ENCODE results near the gene ELP2.

Gene ELP2

GRCh38 chr18:36179562-36180355, 50.1 kb downstream of the ELP2 start:
- Histone ChIP-seq H3K27ac (ENCODE audit: insufficient read depth in 1 of 2, low read depth in 1 of 2, low read length in 2 of 2, poor library complexity in 1 of 2, severe bottlenecking in 2 of 2) (peak overlapping the region in 1 of 2 experiments; percentile 44), H3K4me1 (ENCODE audit: control extremely low read depth in 1 of 4, control insufficient read depth in 4 of 4, insufficient read depth in 4 of 4, low read length in 3 of 4) (peaks cover 0 to 21% (median 12%) of the 10 kb centered on the region in 4 experiments), H3K4me3 (ENCODE audit: control insufficient read depth in 1 of 7, extremely low read depth in 1 of 7, insufficient read depth in 4 of 7, low read depth in 2 of 7, low read length in 6 of 7) (peak overlapping the region in 1 of 7 experiments; percentile 24), H3K36me3 (ENCODE audit: control insufficient read depth in 4 of 4, insufficient read depth in 4 of 4, low read length in 3 of 4) (peaks cover 17 to 28% (median 22%) of the 10 kb centered on the region in 4 experiments), H3K9me3 (ENCODE audit: control extremely low read depth in 1 of 5, control insufficient read depth in 4 of 5, insufficient read depth in 2 of 5, low read depth in 1 of 5, low read length in 4 of 5) (no peaks in the 10 kb centered on the region), H3K27me3 (replicated peaks in 2 of 5; ENCODE audit: control insufficient read depth in 4 of 5, insufficient read depth in 5 of 5, low read length in 4 of 5) (no peaks in the 10 kb centered on the region)
- DNase-seq, result peak; percentile 61 to 73 (median 69)
- 22% methylated on average over 6 of the region's 7 CpGs for WGBS (ENCODE audit: insufficient coverage)
- ChIA-PET CTCF (interaction anchor here (0.8 kb wide), 1 partner anchor 9 kb away, joined by 3 read pairs; no protein-coding TSS in a partner anchor), POLR2A (no interaction called here)

GRCh38 chr18:36181441-36181840, 51.7 kb downstream of the ELP2 start:
- no peak for DNase-seq
- CTCF ChIA-PET, result no interaction called here
- WGBS (ENCODE audit: insufficient coverage), result 94% methylated on average over 6 of the region's 6 CpGs
- peaks cover 0 to 24% (median 15%) of the 10 kb centered on the region in 4 experiments for H3K4me1 ChIP-seq (ENCODE audit: control extremely low read depth in 1 of 4, control insufficient read depth in 4 of 4, insufficient read depth in 4 of 4, low read length in 3 of 4)
- no peak overlapping the region for H3K4me3 ChIP-seq (ENCODE audit: control insufficient read depth in 1 of 7, extremely low read depth in 1 of 7, insufficient read depth in 4 of 7, low read depth in 2 of 7, low read length in 6 of 7)
- peaks cover 6 to 14% (median 9%) of the 10 kb centered on the region in 4 experiments for H3K36me3 ChIP-seq (ENCODE audit: control insufficient read depth in 4 of 4, insufficient read depth in 4 of 4, low read length in 3 of 4)
- peaks cover 0 to 11% (median 0%) of the 10 kb centered on the region in 5 experiments for H3K27me3 ChIP-seq (replicated peaks in 2 of 5; ENCODE audit: control insufficient read depth in 4 of 5, insufficient read depth in 5 of 5, low read length in 4 of 5)
- H3K9me3 ChIP-seq (ENCODE audit: control extremely low read depth in 1 of 5, control insufficient read depth in 4 of 5, insufficient read depth in 2 of 5, low read depth in 1 of 5, low read length in 4 of 5), result no peaks in the 10 kb centered on the region
- H3K27ac ChIP-seq (ENCODE audit: insufficient read depth in 1 of 2, low read depth in 1 of 2, low read length in 2 of 2, poor library complexity in 1 of 2, severe bottlenecking in 2 of 2), result no peak overlapping the region
- POLR2A ChIA-PET, result no interaction called here

GRCh38 chr18:36181898-36182506, 52.3 kb downstream of the ELP2 start:
- Histone ChIP-seq H3K36me3 (ENCODE audit: control insufficient read depth in 4 of 4, insufficient read depth in 4 of 4, low read length in 3 of 4) (peaks cover 3 to 8% (median 5%) of the 10 kb centered on the region in 4 experiments), H3K9me3 (ENCODE audit: control extremely low read depth in 1 of 5, control insufficient read depth in 4 of 5, insufficient read depth in 2 of 5, low read depth in 1 of 5, low read length in 4 of 5) (no peaks in the 10 kb centered on the region), H3K27me3 (replicated peaks in 2 of 5; ENCODE audit: control insufficient read depth in 4 of 5, insufficient read depth in 5 of 5, low read length in 4 of 5) (peaks cover 0 to 13% (median 2%) of the 10 kb centered on the region in 5 experiments), H3K4me3 (ENCODE audit: control insufficient read depth in 1 of 7, extremely low read depth in 1 of 7, insufficient read depth in 4 of 7, low read depth in 2 of 7, low read length in 6 of 7) (no peak overlapping the region), H3K4me1 (ENCODE audit: control extremely low read depth in 1 of 4, control insufficient read depth in 4 of 4, insufficient read depth in 4 of 4, low read length in 3 of 4) (peaks cover 0 to 30% (median 21%) of the 10 kb centered on the region in 4 experiments), H3K27ac (ENCODE audit: insufficient read depth in 1 of 2, low read depth in 1 of 2, low read length in 2 of 2, poor library complexity in 1 of 2, severe bottlenecking in 2 of 2) (no peak overlapping the region)
- DNase-seq, result no peak
- 93% methylated on average over 3 of the region's 3 CpGs for WGBS (ENCODE audit: insufficient coverage)
- POLR2A ChIA-PET, result no interaction called here
- CTCF ChIA-PET, result no interaction called here

DNA sequence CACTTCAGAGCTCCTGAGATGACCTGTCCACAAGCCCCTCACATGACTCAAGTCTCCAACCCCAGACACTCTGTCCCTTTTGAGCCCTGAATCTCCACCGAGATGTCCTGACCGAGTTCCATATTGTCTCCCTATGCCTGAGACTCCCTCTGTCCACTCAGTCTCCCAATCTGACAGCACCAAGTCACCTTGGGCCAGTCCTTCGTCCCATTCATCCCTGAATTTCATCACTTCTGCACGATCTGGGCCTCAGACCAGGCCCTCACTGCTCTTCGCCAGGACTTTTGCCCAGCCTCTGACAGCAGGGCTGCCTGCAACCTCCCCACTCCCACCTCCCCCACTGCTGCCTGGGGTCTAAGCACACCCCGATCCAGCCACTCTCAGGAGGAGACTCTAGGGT, 53.3 kb downstream of the ELP2 start:
- CTCF ChIA-PET, result no interaction called here
- Histone ChIP-seq H3K36me3 (ENCODE audit: control insufficient read depth in 4 of 4, insufficient read depth in 4 of 4, low read length in 3 of 4) (peaks cover 0 to 1% (median 0%) of the 10 kb centered on the region in 4 experiments), H3K27ac (ENCODE audit: insufficient read depth in 1 of 2, low read depth in 1 of 2, low read length in 2 of 2, poor library complexity in 1 of 2, severe bottlenecking in 2 of 2) (no peak overlapping the region), H3K9me3 (ENCODE audit: control extremely low read depth in 1 of 5, control insufficient read depth in 4 of 5, insufficient read depth in 2 of 5, low read depth in 1 of 5, low read length in 4 of 5) (no peaks in the 10 kb centered on the region), H3K27me3 (replicated peaks in 2 of 5; ENCODE audit: control insufficient read depth in 4 of 5, insufficient read depth in 5 of 5, low read length in 4 of 5) (peaks cover 0 to 23% (median 6%) of the 10 kb centered on the region in 5 experiments), H3K4me3 (ENCODE audit: control insufficient read depth in 1 of 7, extremely low read depth in 1 of 7, insufficient read depth in 4 of 7, low read depth in 2 of 7, low read length in 6 of 7) (no peak overlapping the region), H3K4me1 (ENCODE audit: control extremely low read depth in 1 of 4, control insufficient read depth in 4 of 4, insufficient read depth in 4 of 4, low read length in 3 of 4) (peaks cover 0 to 40% (median 30%) of the 10 kb centered on the region in 4 experiments)
- POLR2A ChIA-PET, result no interaction called here
- 100% methylated on average over 6 of the region's 6 CpGs for WGBS (ENCODE audit: insufficient coverage)
- DNase-seq, result no peak

- no peaks in the 10 kb centered on the region for H3K9me3 ChIP-seq (ENCODE audit: control extremely low read depth in 1 of 5, control insufficient read depth in 4 of 5, insufficient read depth in 2 of 5, low read depth in 1 of 5, low read length in 4 of 5)
- H3K36me3 ChIP-seq (ENCODE audit: control insufficient read depth in 4 of 4, insufficient read depth in 4 of 4, low read length in 3 of 4), result no peaks in the 10 kb centered on the region
- peaks cover 0 to 33% (median 11%) of the 10 kb centered on the region in 5 experiments for H3K27me3 ChIP-seq (replicated peaks in 2 of 5; ENCODE audit: control insufficient read depth in 4 of 5, insufficient read depth in 5 of 5, low read length in 4 of 5)
- 100% methylated on average over 1 of the region's 2 CpGs for WGBS (ENCODE audit: insufficient coverage)
- no peak for DNase-seq
- POLR2A ChIA-PET, result no interaction called here
- no peak overlapping the region for H3K4me3 ChIP-seq (ENCODE audit: control insufficient read depth in 1 of 7, extremely low read depth in 1 of 7, insufficient read depth in 4 of 7, low read depth in 2 of 7, low read length in 6 of 7)
- CTCF ChIA-PET, result no interaction called here
- peaks cover 0 to 44% (median 31%) of the 10 kb centered on the region in 4 experiments for H3K4me1 ChIP-seq (ENCODE audit: control extremely low read depth in 1 of 4, control insufficient read depth in 4 of 4, insufficient read depth in 4 of 4, low read length in 3 of 4)
- no peak overlapping the region for H3K27ac ChIP-seq (ENCODE audit: insufficient read depth in 1 of 2, low read depth in 1 of 2, low read length in 2 of 2, poor library complexity in 1 of 2, severe bottlenecking in 2 of 2)
Measured at GRCh38 chr18:36183987-36184386, 54.3 kb downstream of the ELP2 start.

DNA sequence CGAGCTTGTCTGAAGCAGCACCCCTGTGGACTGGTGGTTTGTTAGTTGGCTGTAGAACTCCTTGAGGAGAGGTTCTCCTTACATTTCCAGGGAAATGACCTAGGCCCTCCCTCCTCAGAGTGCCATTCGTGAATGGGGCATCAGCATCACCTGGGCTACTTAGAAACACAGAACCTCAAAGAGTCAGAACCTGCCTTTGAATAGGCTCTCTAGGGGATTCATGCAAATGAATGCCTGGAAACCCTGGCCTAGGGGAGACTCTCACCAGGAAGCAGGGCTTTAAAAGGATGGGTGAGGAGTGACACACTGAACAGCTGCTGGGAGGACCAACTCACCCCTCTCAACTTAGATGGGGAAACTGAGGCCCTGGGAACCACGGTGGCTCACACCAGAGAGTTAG, 55.5 kb downstream of the ELP2 start:
- Histone ChIP-seq H3K4me1 (ENCODE audit: control extremely low read depth in 1 of 4, control insufficient read depth in 4 of 4, insufficient read depth in 4 of 4, low read length in 3 of 4) (peaks cover 0 to 35% (median 23%) of the 10 kb centered on the region in 4 experiments), H3K36me3 (ENCODE audit: control insufficient read depth in 4 of 4, insufficient read depth in 4 of 4, low read length in 3 of 4) (no peaks in the 10 kb centered on the region), H3K4me3 (ENCODE audit: control insufficient read depth in 1 of 7, extremely low read depth in 1 of 7, insufficient read depth in 4 of 7, low read depth in 2 of 7, low read length in 6 of 7) (no peak overlapping the region), H3K9me3 (ENCODE audit: control extremely low read depth in 1 of 5, control insufficient read depth in 4 of 5, insufficient read depth in 2 of 5, low read depth in 1 of 5, low read length in 4 of 5) (no peaks in the 10 kb centered on the region), H3K27me3 (replicated peaks in 2 of 5; ENCODE audit: control insufficient read depth in 4 of 5, insufficient read depth in 5 of 5, low read length in 4 of 5) (peaks cover 0 to 37% (median 11%) of the 10 kb centered on the region in 5 experiments), H3K27ac (ENCODE audit: insufficient read depth in 1 of 2, low read depth in 1 of 2, low read length in 2 of 2, poor library complexity in 1 of 2, severe bottlenecking in 2 of 2) (no peak overlapping the region)
- POLR2A ChIA-PET, result no interaction called here
- DNase-seq, result no peak
- CTCF ChIA-PET, result no interaction called here
- 100% methylated on average over 3 of the region's 3 CpGs for WGBS (ENCODE audit: insufficient coverage)

- H3K27ac ChIP-seq (ENCODE audit: insufficient read depth in 1 of 2, low read depth in 1 of 2, low read length in 2 of 2, poor library complexity in 1 of 2, severe bottlenecking in 2 of 2), result no peak overlapping the region
- WGBS (ENCODE audit: insufficient coverage), result 92% methylated on average over 17 of the region's 18 CpGs
- H3K36me3 ChIP-seq (ENCODE audit: control insufficient read depth in 4 of 4, insufficient read depth in 4 of 4, low read length in 3 of 4), result no peaks in the 10 kb centered on the region
- peaks cover 0 to 29% (median 19%) of the 10 kb centered on the region in 4 experiments for H3K4me1 ChIP-seq (ENCODE audit: control extremely low read depth in 1 of 4, control insufficient read depth in 4 of 4, insufficient read depth in 4 of 4, low read length in 3 of 4)
- POLR2A ChIA-PET, result no interaction called here
- no peaks in the 10 kb centered on the region for H3K9me3 ChIP-seq (ENCODE audit: control extremely low read depth in 1 of 5, control insufficient read depth in 4 of 5, insufficient read depth in 2 of 5, low read depth in 1 of 5, low read length in 4 of 5)
- peak overlapping the region in 1 of 7 experiments; percentile 81 for H3K4me3 ChIP-seq (ENCODE audit: control insufficient read depth in 1 of 7, extremely low read depth in 1 of 7, insufficient read depth in 4 of 7, low read depth in 2 of 7, low read length in 6 of 7)
- peaks cover 0 to 37% (median 11%) of the 10 kb centered on the region in 5 experiments for H3K27me3 ChIP-seq (replicated peaks in 2 of 5; ENCODE audit: control insufficient read depth in 4 of 5, insufficient read depth in 5 of 5, low read length in 4 of 5)
- no peak for DNase-seq
- CTCF ChIA-PET, result no interaction called here
Measured at GRCh38 chr18:36185901-36186460, 56.3 kb downstream of the ELP2 start.
